ENCODE measurements around the gene TRAPPC12. TPM values are rescaled to one million over a fixed set of nuclear protein-coding genes. Genes with fewer than 3 reads are reported as not detected.
"Not testable (repeated sequence)": the region's sequence is repeated elsewhere in the genome, so short reads cannot be mapped to it uniquely, and the experiment has no call there.

TRAPPC12 gene
- total RNA-seq, 2 experiments from 2014 or later: 60.0 to 73.1 TPM

DNA sequence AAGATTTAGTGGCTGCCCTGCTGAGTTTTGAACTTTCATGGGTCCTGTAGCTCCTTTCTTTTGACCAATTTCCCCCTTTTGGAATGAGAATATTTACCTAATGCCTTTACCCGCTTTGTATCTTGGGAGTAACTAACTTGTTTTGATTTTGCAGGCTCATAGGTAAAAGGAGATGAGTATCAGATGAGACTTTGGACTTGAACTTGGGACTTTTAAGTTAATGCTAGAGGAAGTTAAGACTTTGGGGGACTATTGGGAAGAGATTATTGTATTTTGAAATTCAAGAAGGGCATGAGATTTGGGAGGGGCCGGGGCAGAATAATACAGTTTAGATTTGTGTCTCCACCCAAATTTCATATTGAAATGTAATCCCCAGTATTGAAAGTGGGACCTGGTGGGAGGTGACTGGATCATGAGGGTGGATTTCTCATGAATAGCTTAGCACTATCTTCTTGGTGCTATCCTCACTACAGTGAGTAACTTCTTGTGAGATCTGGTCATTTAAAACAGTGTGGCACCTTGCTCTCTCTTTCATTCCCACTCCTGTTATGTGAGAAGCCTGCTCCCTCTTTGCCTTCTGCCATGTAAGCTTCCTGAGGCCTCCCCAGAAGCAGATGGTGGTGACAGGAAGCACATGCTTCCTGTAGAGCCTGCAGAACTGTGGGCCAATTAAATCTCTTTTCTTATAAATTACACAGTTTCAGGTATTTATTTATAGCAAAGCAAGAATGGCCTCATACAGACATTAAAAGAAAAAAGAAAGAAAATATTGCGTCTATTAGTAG lies 133.7 kb downstream of the TRAPPC12 start:
- H3K4me3 Mint-ChIP-seq: no peak overlapping the region
- intact Hi-C loops (cut with DNase I, micrococcal nuclease): no loop called here
- no peak overlapping the region for H3K27ac Mint-ChIP-seq
- H3K36me3 Mint-ChIP-seq (ENCODE audit: low read depth): peaks cover 77% of the 10 kb centered on the region
- POLR2A ChIA-PET: no interaction called here
- CTCF ChIA-PET: interaction anchor here (0.6 to 0.7 kb wide), 2 partner anchors 37 to 46 kb away, joined by 3 to 4 read pairs; no protein-coding TSS in a partner anchor
- H3K9me3 Mint-ChIP-seq (ENCODE audit: low read depth): peaks cover 21% of the 10 kb centered on the region
- H3K4me1 Mint-ChIP-seq: peaks cover 16% of the 10 kb centered on the region
- ATAC-seq: no peak
- H3K27me3 Mint-ChIP-seq: no peaks in the 10 kb centered on the region
- no peak for DNase-seq

DNA sequence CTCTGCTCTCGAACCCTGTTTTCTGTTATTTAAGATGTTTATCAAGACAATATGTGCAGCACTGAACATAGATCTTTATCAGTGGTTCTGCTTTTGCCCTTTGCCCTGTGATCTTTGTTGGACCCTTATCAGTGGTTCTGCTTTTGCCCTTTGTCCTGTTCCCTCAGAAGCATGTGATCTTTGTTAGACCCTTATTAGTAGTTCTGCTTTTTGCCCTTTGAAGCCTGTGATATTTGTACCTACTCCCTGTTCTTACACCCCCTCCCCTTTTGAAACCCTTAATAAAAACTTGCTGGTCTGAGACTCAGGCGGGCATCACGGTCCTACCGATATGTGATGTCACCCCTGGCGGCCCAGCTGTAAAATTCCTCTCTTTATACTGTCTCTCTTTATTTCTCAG lies 135.9 kb downstream of the TRAPPC12 start:
- Mint-ChIP-seq H3K9me3 (ENCODE audit: low read depth) (peaks cover 17% of the 10 kb centered on the region), H3K4me1 (peaks cover 23% of the 10 kb centered on the region), H3K36me3 (ENCODE audit: low read depth) (peaks cover 59% of the 10 kb centered on the region)
- CTCF ChIA-PET, POLR2A ChIA-PET, ATAC-seq, H3K27me3 Mint-ChIP-seq, H3K4me3 Mint-ChIP-seq, DNase-seq, H3K27ac Mint-ChIP-seq: not testable (repeated sequence)
- intact Hi-C loops (cut with DNase I, micrococcal nuclease): loop anchor here in 1 of 2 experiments (5.0 kb wide), 1 partner anchor 903 kb away; no protein-coding TSS in a partner anchor

DNA sequence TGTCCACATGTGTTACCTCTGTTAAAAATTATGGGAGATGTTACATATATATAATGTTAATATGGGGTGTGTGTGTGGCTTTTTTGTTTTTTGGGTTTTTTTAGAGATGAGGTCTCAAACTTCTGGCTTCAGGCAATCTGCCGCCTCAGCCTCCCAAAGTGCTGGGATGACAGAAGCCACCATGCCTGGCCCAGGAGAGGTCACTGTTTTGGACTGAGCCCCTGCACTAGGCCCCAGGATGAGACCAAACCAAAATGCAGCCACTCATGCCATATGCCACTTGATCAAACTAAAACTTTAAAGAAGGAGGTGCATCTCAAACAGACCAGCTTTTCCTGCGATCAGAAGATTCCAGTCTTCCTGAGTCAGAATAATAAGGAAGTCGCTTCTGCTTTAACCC lies 137.3 kb downstream of the TRAPPC12 start:
- Mint-ChIP-seq H3K36me3 (ENCODE audit: low read depth) (peaks cover 48% of the 10 kb centered on the region), H3K27ac (no peak overlapping the region), H3K27me3 (no peaks in the 10 kb centered on the region), H3K4me3 (no peak overlapping the region), H3K4me1 (peaks cover 36% of the 10 kb centered on the region), H3K9me3 (ENCODE audit: low read depth) (peaks cover 13% of the 10 kb centered on the region)
- no peak for ATAC-seq
- ChIA-PET POLR2A (no interaction called here), CTCF (interaction anchor here (1.2 kb wide), 1 partner anchor 62 kb away, joined by 3 read pairs; no protein-coding TSS in a partner anchor)
- DNase-seq: no peak
- intact Hi-C loops (cut with DNase I, micrococcal nuclease): loop anchor here in 1 of 2 experiments (5.0 kb wide), 1 partner anchor 905 kb away; no protein-coding TSS in a partner anchor

DNA sequence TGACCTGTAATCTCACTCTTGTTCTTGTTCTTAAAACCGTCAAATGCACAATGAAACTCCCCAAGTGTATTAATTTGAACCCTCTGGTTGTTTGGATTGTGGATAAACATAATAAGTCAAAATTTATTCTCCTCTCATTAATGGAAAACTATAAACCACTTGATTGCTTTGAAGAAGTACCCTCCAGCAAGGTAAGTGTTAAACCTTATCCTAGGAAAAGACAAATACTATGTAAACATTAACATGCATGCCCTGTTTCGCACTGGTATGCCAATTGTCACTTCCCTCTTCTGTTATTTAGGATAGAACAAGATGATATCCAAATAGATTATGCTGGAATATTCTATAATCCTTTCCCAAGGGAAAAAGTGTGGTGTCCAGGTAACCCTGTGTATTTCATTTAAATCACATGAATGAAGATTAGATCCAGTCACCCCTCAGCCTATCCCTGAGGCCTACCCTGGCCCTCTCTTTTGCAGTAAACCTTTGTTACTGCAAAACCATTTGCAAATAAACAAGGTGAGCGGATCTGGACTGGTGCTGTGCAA lies 138.5 kb downstream of the TRAPPC12 start:
- ATAC-seq (no peak), DNase-seq (no peak)
- ChIA-PET POLR2A (interaction anchor here (1.0 kb wide), 1 partner anchor 40 kb away, joined by 5 read pairs; the partner anchor contains the start of gene RNASEH1), CTCF (interaction anchor here (1.5 kb wide), 1 partner anchor 134 kb away, joined by 3 read pairs; no protein-coding TSS in a partner anchor)
- intact Hi-C loops (cut with DNase I, micrococcal nuclease): loop anchor here (2.0 to 5.0 kb wide), 2 partner anchors 133 to 906 kb away; no protein-coding TSS in a partner anchor
- peaks cover 37% of the 10 kb centered on the region for H3K36me3 Mint-ChIP-seq (ENCODE audit: low read depth)
- H3K27me3 Mint-ChIP-seq: no peaks in the 10 kb centered on the region
- H3K4me3 Mint-ChIP-seq: peak overlapping the region; percentile 84
- peak overlapping the region; percentile 83 for H3K27ac Mint-ChIP-seq
- H3K4me1 Mint-ChIP-seq: peaks cover 38% of the 10 kb centered on the region
- H3K9me3 Mint-ChIP-seq (ENCODE audit: low read depth): peaks cover 13% of the 10 kb centered on the region

DNA sequence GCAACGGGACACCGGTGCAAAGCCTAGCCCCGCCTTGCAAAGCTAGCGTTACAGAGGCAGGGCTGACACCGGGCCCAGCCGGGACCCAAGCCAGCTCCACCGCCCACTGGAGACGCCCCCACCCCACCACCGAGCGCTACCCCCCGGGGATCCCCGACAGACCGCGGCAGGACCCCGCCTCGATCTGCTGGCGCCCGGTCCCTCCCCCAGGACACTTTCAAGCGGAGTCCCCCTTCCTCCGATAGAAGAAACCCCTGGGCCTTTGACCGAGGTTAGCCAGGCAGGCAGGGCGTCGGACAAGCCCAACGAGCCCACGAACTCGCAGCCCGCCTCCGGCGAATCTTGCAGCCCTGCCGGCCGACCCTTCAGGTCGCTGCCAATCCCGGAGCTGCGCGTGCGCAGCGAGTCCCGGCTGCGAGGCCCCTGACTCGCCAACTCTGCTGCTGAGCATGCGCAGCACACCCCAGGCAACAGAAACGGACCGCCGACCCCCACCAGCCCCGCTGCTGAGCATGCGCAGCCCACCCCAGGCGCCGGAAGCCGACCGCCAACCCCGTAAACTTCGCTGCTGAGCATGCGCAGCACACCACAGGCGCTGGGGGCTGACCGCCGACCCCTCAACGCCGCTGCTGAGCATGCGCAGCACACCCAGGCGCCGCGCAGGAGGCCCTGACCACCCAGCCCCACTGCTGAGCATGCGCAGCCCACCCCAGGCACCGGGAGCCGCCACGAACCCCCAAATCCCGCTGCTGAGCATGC lies 139.2 kb downstream of the TRAPPC12 start:
- Mint-ChIP-seq H3K27ac (peak overlapping the region; percentile 83), H3K4me1 (peaks cover 38% of the 10 kb centered on the region), H3K36me3 (ENCODE audit: low read depth) (peaks cover 32% of the 10 kb centered on the region), H3K27me3 (no peaks in the 10 kb centered on the region), H3K4me3 (peak overlapping the region; percentile 84), H3K9me3 (ENCODE audit: low read depth) (peaks cover 13% of the 10 kb centered on the region)
- intact Hi-C loops (cut with DNase I, micrococcal nuclease): loop anchor here (1.0 to 5.0 kb wide), 7 partner anchors 40 to 906 kb away; partner anchors contain the start of genes EIPR1 (in 2 of the 2), RNASEH1 (in 2 of the 2) and RPS7 (in 2 of the 2)
- CTCF ChIA-PET: interaction anchor here (1.5 kb wide), 1 partner anchor 133 kb away, joined by 3 read pairs; no protein-coding TSS in a partner anchor
- POLR2A ChIA-PET: interaction anchor here (0.9 to 1.0 kb wide), 2 partner anchors 40 to 133 kb away, joined by 5 read pairs; partner anchors contain the start of gene RNASEH1
- DNase-seq (peak; percentile 99), ATAC-seq (peak; percentile 83)

DNA sequence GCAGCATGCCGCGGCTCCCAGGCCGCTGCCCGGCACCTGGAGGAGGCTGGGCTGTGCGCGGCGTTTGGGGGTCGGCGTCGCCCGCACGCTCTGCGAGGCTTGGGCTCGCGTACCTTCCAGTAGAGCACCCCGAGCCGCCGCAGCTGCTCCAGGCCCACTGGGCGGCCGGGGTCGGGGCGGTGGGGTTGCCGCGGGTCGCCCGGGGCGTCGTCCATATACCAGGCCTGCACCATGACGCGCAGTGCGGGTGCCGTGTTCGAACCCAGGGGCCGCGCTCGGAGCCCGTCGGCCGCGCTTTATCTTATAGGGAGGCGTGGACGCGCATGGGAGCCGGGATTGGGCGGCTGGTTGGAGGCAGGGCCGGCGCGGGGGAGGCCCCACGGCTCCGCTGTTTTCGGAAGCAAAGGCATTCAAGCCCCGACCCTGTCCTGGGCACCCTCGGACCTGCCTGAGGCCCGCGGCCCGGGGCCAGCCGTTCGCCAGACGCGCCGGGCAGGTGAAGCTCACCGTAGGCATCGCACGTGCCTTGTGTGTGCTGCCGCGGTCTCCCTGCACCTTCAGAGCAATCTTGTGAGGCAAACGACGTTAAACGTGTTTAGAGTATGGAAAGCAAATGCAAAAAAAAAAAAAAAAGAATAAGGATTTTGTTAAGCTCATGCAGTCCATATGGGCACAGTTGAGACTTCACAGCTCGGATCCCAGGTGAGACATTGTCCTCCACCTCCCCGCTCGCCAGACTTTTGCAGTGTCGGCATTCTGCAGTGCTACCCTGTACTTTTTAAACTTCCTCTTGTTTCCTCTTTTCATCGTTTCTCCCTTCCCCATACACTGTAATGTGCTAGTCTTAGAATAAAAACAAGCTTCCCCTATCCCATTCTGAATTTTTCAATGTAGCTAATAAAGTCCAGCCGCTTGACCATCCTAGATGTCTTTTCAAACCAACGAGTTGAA lies 140.0 kb downstream of the TRAPPC12 start, which contains the start of gene ADI1:
Gene ADI1, minus strand, starts transcription at position 277 of the 951 bp plus-strand sequence. Its CDS starts 44 bp downstream, at position 233.
- H3K27ac Mint-ChIP-seq: peak within 1 kb of the TSS; percentile 91
- POLR2A ChIA-PET: interaction anchor here (0.6 to 1.0 kb wide), 4 partner anchors 32 to 132 kb away, joined by 3 to 6 read pairs (median 5); partner anchors contain the start of gene RNASEH1
- intact Hi-C loops (cut with DNase I, micrococcal nuclease): loop anchor here (1.0 to 5.0 kb wide), 7 partner anchors 39 to 907 kb away; partner anchors contain the start of genes EIPR1 (in 2 of the 2), RNASEH1 (in 2 of the 2) and RPS7 (in 2 of the 2)

DNA sequence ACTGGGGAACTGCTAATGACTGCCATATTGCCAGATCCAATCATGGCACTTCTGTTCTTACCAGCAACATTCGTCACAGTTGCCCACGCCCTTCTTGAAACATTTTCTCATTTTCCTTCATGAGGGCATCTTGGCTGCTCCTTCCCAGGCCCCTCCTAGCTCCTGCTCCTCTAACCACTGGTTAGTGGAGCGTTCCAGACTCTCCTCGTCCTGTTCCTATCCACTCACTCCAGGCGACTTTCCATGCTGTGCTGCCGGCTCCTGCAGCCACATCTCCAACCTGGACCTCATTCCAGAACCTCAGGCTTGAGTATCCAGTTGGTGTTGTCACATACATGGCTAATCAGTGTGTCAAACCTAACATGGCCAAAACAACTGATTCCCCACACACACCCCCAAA lies 141.1 kb downstream of the TRAPPC12 start:
- ChIA-PET POLR2A (interaction anchor here (0.6 to 0.9 kb wide), 2 partner anchors 37 kb away, joined by 3 to 6 read pairs; partner anchors contain the start of gene RNASEH1), CTCF (no interaction called here)
- Mint-ChIP-seq H3K27me3 (no peaks in the 10 kb centered on the region), H3K4me1 (peaks cover 31% of the 10 kb centered on the region), H3K9me3 (ENCODE audit: low read depth) (peaks cover 5% of the 10 kb centered on the region), H3K27ac (peak overlapping the region; percentile 42), H3K4me3 (peak overlapping the region; percentile 84), H3K36me3 (ENCODE audit: low read depth) (peaks cover 16% of the 10 kb centered on the region)
- no peak for ATAC-seq
- no peak for DNase-seq
- intact Hi-C loops (cut with DNase I, micrococcal nuclease): no loop called here

More for the DNA sequence above, 140.0 kb downstream of the TRAPPC12 start, which contains the start of gene ADI1:
- Mint-ChIP-seq H3K4me1 (peaks cover 31% of the 10 kb centered on the region), H3K27me3 (no peaks in the 10 kb centered on the region), H3K36me3 (ENCODE audit: low read depth) (peaks cover 23% of the 10 kb centered on the region), H3K9me3 (ENCODE audit: low read depth) (peaks cover 9% of the 10 kb centered on the region), H3K4me3 (peak within 1 kb of the TSS; percentile 84)
- ATAC-seq: peak; percentile 81
- CTCF ChIA-PET: no interaction called here
- DNase-seq: peak; percentile 91

DNA sequence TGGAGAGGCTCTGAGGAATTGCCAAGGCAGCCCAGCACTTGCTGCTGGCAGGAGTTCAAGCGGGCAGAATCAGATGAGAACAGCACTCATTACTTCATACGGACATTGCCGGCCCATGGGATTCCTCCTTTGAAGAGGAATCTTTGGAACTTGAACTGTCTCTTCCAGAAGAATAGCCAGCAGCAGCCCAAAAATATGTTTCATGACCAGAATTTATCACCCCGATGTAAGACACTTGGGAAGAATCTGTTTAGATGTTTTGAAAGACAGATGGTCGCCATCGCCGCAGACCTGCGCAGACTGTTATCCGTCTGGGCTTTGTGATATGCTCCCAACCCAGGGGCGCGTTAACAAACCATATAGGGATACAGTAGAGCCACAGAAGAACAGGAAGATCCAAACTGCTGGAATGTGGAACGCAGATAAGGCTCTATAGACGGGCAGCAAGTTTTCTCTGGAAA lies 143.5 kb downstream of the TRAPPC12 start:
- no peaks in the 10 kb centered on the region for H3K9me3 Mint-ChIP-seq (ENCODE audit: low read depth)
- no peak overlapping the region for H3K27ac Mint-ChIP-seq
- intact Hi-C loops (cut with DNase I, micrococcal nuclease): no loop called here
- CTCF ChIA-PET: no interaction called here
- no peak overlapping the region for H3K4me3 Mint-ChIP-seq
- peaks cover 2% of the 10 kb centered on the region for H3K36me3 Mint-ChIP-seq (ENCODE audit: low read depth)
- peaks cover 24% of the 10 kb centered on the region for H3K4me1 Mint-ChIP-seq
- no peaks in the 10 kb centered on the region for H3K27me3 Mint-ChIP-seq
- POLR2A ChIA-PET: no interaction called here
- ATAC-seq: no peak
- no peak for DNase-seq

DNA sequence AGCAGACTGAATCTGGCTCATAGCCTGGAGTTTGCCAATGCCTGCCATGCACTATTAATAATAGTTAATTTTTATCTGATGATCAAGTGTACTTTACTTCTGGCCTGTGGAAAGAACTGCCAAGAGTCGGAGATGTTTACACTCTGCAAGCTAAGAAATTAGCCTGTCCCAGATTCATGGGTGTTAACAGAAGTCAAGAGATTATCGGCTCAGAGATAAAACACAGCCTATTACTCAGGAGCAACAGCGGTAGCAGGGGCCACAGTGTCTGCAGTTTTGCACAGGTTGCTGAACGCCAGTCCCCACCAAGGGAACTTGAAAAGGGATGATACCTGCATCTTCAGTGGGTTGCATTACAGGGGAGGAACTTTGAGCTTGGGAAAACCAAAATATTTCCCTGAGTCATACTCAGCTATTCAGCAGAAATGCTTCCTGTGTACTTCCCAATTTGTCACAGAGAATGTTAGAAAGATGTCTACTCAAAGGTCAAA lies 144.1 kb downstream of the TRAPPC12 start:
- no peak for DNase-seq
- Mint-ChIP-seq H3K27me3 (no peaks in the 10 kb centered on the region), H3K36me3 (ENCODE audit: low read depth) (peaks cover 2% of the 10 kb centered on the region), H3K4me1 (peaks cover 22% of the 10 kb centered on the region), H3K27ac (no peak overlapping the region), H3K4me3 (no peak overlapping the region), H3K9me3 (ENCODE audit: low read depth) (no peaks in the 10 kb centered on the region)
- intact Hi-C loops (cut with DNase I, micrococcal nuclease): no loop called here
- ChIA-PET POLR2A (interaction anchor here (0.5 kb wide), 1 partner anchor 14 kb away, joined by 3 read pairs; no protein-coding TSS in a partner anchor), CTCF (no interaction called here)
- ATAC-seq: no peak

DNA sequence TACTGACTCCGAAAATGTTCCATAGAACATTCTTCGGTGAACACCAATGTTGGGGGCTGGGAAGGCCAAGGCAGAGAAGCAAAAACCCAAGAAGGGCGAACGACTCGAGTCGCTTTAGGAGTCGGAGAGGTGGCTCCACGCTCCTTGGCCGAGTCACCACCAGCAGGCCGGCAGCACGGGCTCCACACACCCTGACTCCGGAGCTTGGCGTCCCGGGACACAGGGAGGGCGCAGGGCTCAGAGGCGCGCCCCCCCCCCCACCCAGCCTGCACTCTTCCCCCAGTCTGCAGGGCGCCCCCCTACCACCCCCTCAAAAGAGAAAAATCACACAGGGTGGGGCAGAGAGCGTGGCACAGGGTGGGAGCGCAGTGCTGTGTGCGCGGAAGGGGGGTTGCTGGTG lies 147.4 kb downstream of the TRAPPC12 start:
- H3K9me3 Mint-ChIP-seq (ENCODE audit: low read depth): no peaks in the 10 kb centered on the region
- H3K27me3 Mint-ChIP-seq: no peaks in the 10 kb centered on the region
- H3K4me1 Mint-ChIP-seq: peaks cover 1% of the 10 kb centered on the region
- no peak for ATAC-seq
- DNase-seq: no peak
- CTCF ChIA-PET: no interaction called here
- POLR2A ChIA-PET: no interaction called here
- H3K27ac Mint-ChIP-seq: no peak overlapping the region
- no peak overlapping the region for H3K4me3 Mint-ChIP-seq
- intact Hi-C loops (cut with DNase I, micrococcal nuclease): no loop called here
- H3K36me3 Mint-ChIP-seq (ENCODE audit: low read depth): no peaks in the 10 kb centered on the region

All from activated CD4-positive, alpha-beta T cell treated with anti-CD3 and anti-CD28 coated beads for 36 hours (primary cell).